K562 (cell line): ENCODE measurements around the gene ACADVL. TPM values are rescaled to one million over a fixed set of nuclear protein-coding genes. Genes with fewer than 3 reads are reported as not detected.

Experiments used
- ADNP ChIP-seq: fragments of 200-800 bp; sonication (Bioruptor generic); IDR thresholded peaks from 2 replicates; pipeline ENCODE4 v1.6.1; 2016; ENCODE audit warnings: missing genetic modification characterization, missing compliant biosample characterization
- DLX4 ChIP-seq: fragments of 250-450 bp; sonication (Bioruptor Pico); IDR thresholded peaks from 2 replicates; pipeline ENCODE4 v1.6.1; 2021; ENCODE audit warnings: mild to moderate bottlenecking
- MCM5 ChIP-seq: fragments of 450-650 bp; IDR thresholded peaks from 2 replicates; pipeline ENCODE4 v1.6.1; 2016; ENCODE audit warnings: low read depth
- MEF2A ChIP-seq: IDR thresholded peaks from 2 replicates; pipeline ENCODE4 v1.6.1; 2011; ENCODE audit warnings: low read depth, mild to moderate bottlenecking, low read length, moderate library complexity; ENCODE audit not compliant: control insufficient read depth
- MEIS2 ChIP-seq: fragments of 450-650 bp; IDR thresholded peaks from 2 replicates; pipeline ENCODE4 v1.6.1; 2014; ENCODE audit warnings: mild to moderate bottlenecking; ENCODE audit not compliant: partially characterized antibody
- MITF ChIP-seq: IDR thresholded peaks from 2 replicates; pipeline ENCODE4 v1.6.1; 2014; ENCODE audit warnings: antibody characterized with exemption
- MLLT1 ChIP-seq, 2 experiments: fragments of 450-650 bp; IDR thresholded peaks; 2 replicates each; pipeline ENCODE4 v1.6.1; 2016
- POLR2G ChIP-seq: fragments of 200-400 bp; formaldehyde crosslinking; IDR thresholded peaks from 2 replicates; pipeline ENCODE4 v1.6.1; 2017; ENCODE audit warnings: low read depth, mild to moderate bottlenecking, antibody characterized with exemption, low read length, moderate library complexity
- PURB ChIP-seq: sonication (generic); formaldehyde crosslinking; IDR thresholded peaks from 2 replicates; pipeline ENCODE4 v1.9.0; 2021; ENCODE audit warnings: low read depth, mild to moderate bottlenecking, missing genetic modification reagents
- RREB1 ChIP-seq: fragments of 250-450 bp; sonication (Bioruptor Pico); IDR thresholded peaks from 2 replicates; pipeline ENCODE4 v1.4.0; 2020
- SETDB1 ChIP-seq: IDR thresholded peaks from one replicate; pipeline ENCODE4 v1.6.1; 2012; ENCODE audit warnings: low read length, control low read depth, inconsistent platforms
- SMC3 ChIP-seq: conservative IDR thresholded peaks from 2 replicates; pipeline ENCODE4 v1.6.1; 2011; ENCODE audit warnings: low read depth, low read length, improper control_type of control experiment; ENCODE audit not compliant: insufficient read depth
- SNIP1 ChIP-seq: fragments of 450-650 bp; IDR thresholded peaks from 2 replicates; pipeline ENCODE4 v1.7.1; 2017; ENCODE audit warnings: low read depth, mild to moderate bottlenecking
- TAF9B ChIP-seq: fragments of 450-650 bp; IDR thresholded peaks from 2 replicates; pipeline ENCODE4 v1.6.1; 2018; ENCODE audit warnings: mild to moderate bottlenecking; ENCODE audit not compliant: partially characterized antibody
- TGIF2 ChIP-seq: sonication (generic); formaldehyde crosslinking; IDR thresholded peaks from 2 replicates; pipeline ENCODE4 v1.8.1; 2022; ENCODE audit warnings: mild to moderate bottlenecking, missing genetic modification reagents, moderate library complexity
- ZC3H4 ChIP-seq: sonication (generic); formaldehyde crosslinking; IDR thresholded peaks from 2 replicates; pipeline ENCODE4 v1.9.0; 2021; ENCODE audit warnings: missing genetic modification reagents, borderline replicate concordance
- ZNF23 ChIP-seq: fragments of 250-450 bp; sonication (Bioruptor Pico); IDR thresholded peaks from 2 replicates; pipeline ENCODE4 v1.4.0; 2020; ENCODE audit warnings: mild to moderate bottlenecking
- ZNF316 ChIP-seq: fragments of 450-650 bp; IDR thresholded peaks from 2 replicates; pipeline ENCODE4 v1.6.1; 2016
- ZNF354B ChIP-seq: fragments of 250-450 bp; sonication (Bioruptor Pico); IDR thresholded peaks from 2 replicates; pipeline ENCODE4 v1.4.0; 2020
- ZNF778 ChIP-seq: fragments of 450-650 bp; formaldehyde crosslinking; IDR thresholded peaks from 2 replicates; pipeline ENCODE4 v1.4.0; 2020; ENCODE audit warnings: mild to moderate bottlenecking, moderate library complexity
- polyA plus RNA-seq, 8 experiments: library from polyadenylated mRNA; depleted of rRNA in 4 of 8; stranded (reverse) in 5 of 8; unstranded in 3 of 8; fragments of >200 nt; fragmentation: Nextera tagmentation in 2 of 8; fragmentation: Illumina TruSeq in 1 of 8; extraction: Ambion mirVana in 2 of 8; extraction: Trizol in 1 of 8; gene quantifications; 2 replicates each; pipeline versions ENCODE4 v1.2.1 to v1.2.3, GENCODE V29; 2011 to 2014; ENCODE audit warnings: inconsistent platforms in 1 of 8, missing spikeins in 1 of 8
- total RNA-seq, 7 experiments: library from RNA; depleted of rRNA in 6 of 7; stranded (reverse); fragments of >200 nt in 6 of 7; fragmentation: Illumina TruSeq in 2 of 7; extraction: Trizol in 2 of 7; gene quantifications; 2 replicates each; pipeline versions ENCODE4 v1.2.1 to v1.2.3, GENCODE V29; 2011 to 2021; ENCODE audit warnings: low replicate concordance in 1 of 7

Gene ACADVL
- total and polyA plus RNA-seq, 9 of the 15 experiments (the other 6 are each of a cell fraction or from before 2014, with no cell fraction given) = 25.5 to 449 (median 214) TPM

GRCh38 chr17:7242717-7243452 is 23.1 kb downstream of the ACADVL start (continued):
- TF ChIP-seq RREB1 (CRISPR knock-in tag) = no peak
- peak; percentile 52 for TF ChIP-seq TAF9B
- peak; percentile 24 to 68; a peak in 1 of 4 replicates for TF ChIP-seq MLLT1 (IDR thresholded peaks at IDR 0.05)
- TF ChIP-seq SNIP1 = no peak
- TF ChIP-seq MITF = peak; percentile 99
- peak; percentile 45; the same call in 1 of the 2 replicates for TF ChIP-seq POLR2G
- TF ChIP-seq ZC3H4 = no peak
- TF ChIP-seq ADNP (tag) = no peak
- no peak for TF ChIP-seq SETDB1
- no peak for TF ChIP-seq TGIF2
- TF ChIP-seq MEF2A = no peak
- no peak for TF ChIP-seq ZNF778 (CRISPR knock-in tag)
- TF ChIP-seq MEIS2 = no peak
- no peak for TF ChIP-seq ZNF23 (CRISPR knock-in tag)
- TF ChIP-seq MCM5 = no peak
- TF ChIP-seq DLX4 (CRISPR knock-in tag) = no peak
- TF ChIP-seq PURB (CRISPR knock-in tag) = no peak
- peak; percentile 55 for TF ChIP-seq ZNF316
- TF ChIP-seq SMC3 = no peak
- no peak for TF ChIP-seq ZNF354B (CRISPR knock-in tag)
